ENCODE measurements around the gene TMEM131. TPM values are rescaled to one million over a fixed set of nuclear protein-coding genes. Genes with fewer than 3 reads are reported as not detected.

The TMEM131 gene
- total and polyA plus RNA-seq, 2 of the 8 experiments (the other 6 are each of a cell fraction or from before 2014, with no cell fraction given) = 9.7 to 22.9 TPM

- TF ChIP-seq BCL11A (IDR thresholded peaks at IDR 0.05; ENCODE audit: low read depth in 2 of 2, low read length in 2 of 2) (no peak), KDM4A (IDR thresholded peaks at IDR 0.05; ENCODE audit: low read depth, low read length, severe bottlenecking) (no peak), CHD2 (IDR thresholded peaks at IDR 0.05; ENCODE audit: low read length) (no peak), FOSL1 (IDR thresholded peaks at IDR 0.05; ENCODE audit: insufficient read depth, low read depth, low read length) (no peak)
These were observed 93.9 kb downstream of the TMEM131 start (continued) for GRCh38 chr2:97901862-97902261.

All from H1 (cell line).